Activated naive CD4-positive, alpha-beta T cell (primary cell): Measurements from ENCODE around the gene C17orf67.

Experiments used
- DNase-seq, 4 experiments: peaks; one replicate each; lab custom pipeline; 2025; lab: John Stamatoyannopoulos, UW

C17orf67 gene, protein sequence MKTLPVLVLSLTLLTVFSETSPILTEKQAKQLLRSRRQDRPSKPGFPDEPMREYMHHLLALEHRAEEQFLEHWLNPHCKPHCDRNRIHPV

DNA sequence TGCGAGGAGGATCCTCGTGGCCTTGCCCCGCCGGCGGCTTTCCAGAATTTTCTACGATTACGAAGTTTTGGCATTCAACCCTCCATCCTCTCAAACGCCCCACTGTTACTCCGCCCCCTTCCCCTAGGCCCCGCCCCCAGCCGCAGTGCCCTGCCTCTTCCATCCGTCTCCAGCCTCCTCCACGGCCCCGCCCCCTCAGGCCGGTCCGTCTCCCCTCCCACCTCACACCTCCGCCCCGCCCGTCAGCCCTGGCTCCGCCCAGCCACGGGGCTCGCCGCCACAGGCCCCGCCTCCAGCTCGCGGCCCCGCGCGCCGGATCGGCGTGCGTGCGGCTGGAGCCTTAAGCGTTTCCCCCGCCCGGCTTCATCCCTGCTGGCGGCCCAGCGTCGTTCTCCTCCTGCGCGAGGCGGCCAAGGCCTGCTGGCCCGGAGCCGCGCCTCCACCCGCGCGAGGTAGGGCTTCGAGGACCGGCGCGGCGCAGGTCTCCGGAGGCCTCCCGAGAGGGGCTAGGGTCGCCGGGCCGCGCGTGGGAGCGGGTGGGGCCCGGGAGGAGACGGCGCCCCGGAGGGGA, at the start of gene C17orf67, which contains the start of gene DGKE:
Gene C17orf67, minus strand, starts transcription at position 112 of the 571 bp plus-strand sequence. CDS start 18,110 bp downstream, outside the sequence.
Gene DGKE, plus strand, starts transcription at position 343 of the 571 bp plus-strand sequence. CDS start 645 bp downstream, outside the sequence.
- peak; percentile 84 to 99 (median 96) for DNase-seq

DNA sequence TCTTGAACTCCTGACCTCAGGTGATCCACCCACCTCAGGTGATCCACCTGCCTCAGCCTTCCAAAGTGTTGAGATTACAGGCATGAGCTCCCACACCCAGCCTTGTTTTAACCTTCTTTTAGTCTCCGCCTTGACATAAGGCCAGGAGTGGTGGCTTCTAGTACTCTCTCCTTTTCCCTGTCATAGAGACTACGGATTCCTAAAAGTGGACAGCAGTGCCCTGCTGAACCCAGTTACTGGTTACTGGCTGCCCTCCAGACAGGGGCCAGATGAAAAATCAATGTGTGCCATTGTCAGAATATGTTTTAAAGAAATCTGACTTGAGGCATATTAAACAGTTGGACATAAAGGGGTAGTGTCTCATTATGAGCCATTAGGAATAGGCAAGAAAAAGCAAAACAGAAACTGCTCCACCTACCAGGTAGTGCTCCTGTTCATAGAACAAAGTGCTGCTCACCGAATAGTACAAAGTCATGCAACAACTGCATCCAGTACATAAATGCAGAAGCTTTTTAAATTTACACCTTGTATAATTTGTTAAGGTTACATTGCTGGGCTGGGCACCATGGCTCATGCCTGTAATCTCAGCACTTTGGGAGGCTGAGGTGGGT, 48.1 kb upstream of the C17orf67 start:
- no peak for DNase-seq

DNA sequence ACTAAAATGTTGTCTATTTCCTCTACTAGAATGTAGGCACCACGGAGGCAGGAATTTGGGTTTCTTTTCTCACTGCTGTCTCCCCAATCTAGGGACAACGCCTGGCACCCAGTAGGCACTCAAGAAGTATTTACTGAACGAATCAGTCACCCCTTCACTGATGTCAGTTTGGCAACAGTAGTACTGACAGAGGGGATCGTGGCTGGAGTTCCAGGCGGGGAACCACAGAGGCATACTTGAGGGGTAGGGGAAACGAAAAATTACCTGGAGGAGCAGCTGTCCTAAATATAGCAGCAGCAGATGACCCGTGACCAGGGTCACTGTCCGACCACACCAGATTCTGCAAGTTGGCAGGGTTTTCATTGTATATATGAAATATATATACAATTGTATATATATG, 46.9 kb upstream of the C17orf67 start:
- no peak for DNase-seq

DNA sequence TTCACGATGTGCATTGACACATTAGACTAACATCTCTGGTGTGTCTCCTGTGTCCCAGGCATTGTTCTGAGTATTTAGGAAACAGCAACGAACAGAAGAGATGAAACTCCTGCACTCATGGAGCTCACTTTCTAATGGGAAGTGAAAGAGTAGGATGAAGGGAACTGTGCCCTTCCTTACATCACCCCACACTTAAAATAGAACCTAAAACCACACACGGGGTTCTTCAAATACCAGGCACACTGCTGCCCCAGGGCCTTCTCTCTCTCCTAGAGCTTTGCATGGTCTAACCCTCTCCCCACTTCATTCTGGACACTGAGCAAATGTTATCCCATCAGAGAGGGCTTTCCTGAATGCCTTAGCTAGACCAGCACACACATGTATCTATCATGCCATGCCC, 46.4 kb upstream of the C17orf67 start:
- DNase-seq = no peak

DNA sequence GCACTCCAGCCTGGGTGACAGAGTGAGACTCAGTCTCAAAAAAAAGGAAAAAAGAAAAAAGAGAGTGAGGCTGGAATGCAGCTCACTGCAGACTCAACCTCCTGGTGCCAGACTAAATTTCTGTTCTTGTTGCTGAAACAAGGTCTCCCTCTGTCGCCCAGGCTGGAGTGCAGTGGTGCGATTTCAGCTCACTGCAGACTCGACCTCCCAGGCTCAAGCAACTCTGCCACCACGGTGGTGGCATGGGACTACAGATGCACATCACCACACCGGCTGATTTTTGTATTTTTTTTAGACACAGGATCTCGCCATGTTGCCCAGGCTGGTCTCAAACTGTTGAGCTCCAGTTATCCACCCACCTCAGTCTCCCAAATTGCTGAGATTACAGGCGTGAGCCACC, 45.6 kb upstream of the C17orf67 start:
- no peak for DNase-seq

DNA sequence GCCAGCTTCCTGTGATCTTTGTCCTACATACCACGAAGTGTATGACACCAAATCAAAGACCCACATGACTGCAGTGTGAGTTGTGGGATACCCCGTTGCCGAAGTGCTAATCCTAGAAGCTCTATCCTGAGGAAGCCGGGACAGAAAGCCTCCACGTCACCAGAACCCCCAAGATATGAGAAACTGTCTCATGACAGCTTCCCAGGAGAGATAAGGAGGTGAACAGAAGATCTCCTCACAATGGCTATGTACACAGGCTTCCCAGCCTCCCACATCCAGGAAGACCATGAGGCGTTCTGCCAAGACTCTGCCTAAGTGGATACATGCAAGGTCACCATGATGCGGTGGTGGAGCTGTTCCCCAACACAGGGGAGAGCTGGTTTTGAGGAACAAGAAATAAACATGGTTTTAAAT, 43.1 kb upstream of the C17orf67 start:
- DNase-seq = no peak

DNA sequence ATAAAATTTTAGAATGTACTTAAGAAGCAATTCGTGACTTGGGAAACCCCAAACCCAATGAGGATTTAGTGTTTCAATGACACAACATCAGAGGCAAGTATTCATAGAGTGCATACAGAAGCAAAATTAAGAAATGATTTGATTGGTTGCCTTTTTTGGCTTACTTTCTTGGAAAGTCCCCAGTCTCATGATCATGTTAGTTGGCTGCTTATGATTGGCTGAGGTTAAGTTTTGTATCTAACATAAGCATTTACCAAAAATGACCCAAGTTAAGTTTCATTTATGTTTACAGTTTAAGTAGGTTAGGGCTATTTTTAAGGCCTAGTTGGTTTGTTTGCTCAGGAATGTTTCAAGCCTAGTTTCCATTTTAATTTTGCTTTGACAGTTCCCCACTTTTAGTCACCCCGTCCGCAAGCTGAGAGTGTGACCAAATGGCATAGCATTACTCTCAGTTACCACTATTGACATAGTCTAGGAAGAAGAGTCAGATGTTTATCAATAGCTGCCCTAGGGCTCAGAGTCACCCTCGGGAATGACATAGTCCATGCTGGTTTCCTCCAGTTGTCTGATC, 36.4 kb upstream of the C17orf67 start:
- DNase-seq = no peak

DNA sequence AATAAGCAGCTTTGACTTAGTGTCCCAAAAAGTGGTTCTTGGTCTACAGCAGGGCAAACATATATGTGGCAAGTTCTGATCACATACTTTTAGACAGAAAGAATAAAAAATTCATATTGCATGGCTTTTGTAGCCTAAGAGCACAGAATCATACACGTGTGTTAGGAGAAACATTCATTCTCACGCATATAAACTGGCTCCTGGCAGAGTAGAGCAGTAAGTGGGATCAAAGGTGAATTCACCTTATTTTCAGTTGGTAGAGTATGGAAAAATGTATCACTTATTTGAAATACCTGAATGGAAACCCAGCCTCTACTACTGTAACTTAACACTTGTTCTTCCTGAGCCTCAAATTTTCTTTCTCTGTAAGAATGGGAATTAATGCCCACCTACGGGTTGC, 35.0 kb upstream of the C17orf67 start:
- DNase-seq = no peak

DNA sequence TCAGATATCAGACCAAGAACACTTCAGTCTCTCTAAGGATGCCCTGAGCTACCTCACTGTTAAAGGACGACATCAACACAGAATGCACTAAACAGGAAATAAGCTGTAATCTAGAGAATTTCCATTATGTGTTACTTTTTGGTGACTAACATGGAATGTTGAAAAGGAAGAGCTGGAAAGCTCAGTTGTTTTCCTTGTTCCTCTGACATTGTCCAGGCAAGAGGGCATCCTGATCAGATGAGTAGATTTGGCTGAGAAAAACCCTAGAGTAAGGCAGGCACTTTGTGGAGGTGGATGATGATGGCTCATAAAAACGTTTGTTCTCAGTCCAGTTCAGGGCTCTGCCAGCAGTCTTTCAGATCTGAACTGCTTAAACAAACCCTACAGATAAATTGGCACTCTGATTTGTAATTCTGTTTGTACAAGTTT, 34.2 kb upstream of the C17orf67 start:
- DNase-seq = no peak

DNA sequence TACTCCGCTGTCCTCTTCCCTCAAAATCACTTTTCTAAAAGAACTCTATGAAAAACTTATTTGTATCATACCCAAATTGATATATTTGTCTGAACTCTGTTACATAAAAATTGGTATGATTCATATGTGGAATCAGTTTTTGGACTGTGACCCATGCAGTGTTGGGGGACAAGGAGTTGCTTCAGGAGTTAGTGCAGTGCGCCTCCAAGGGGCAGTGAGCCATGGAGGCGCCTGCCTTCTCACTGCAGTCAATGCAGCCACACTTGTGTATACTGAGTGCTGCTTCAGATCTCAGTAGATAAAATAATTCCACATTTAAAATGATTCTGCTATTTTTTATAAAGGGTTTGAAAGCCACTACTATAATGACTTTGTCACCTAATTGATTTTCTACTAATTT, 32.8 kb upstream of the C17orf67 start:
- no peak for DNase-seq

DNA sequence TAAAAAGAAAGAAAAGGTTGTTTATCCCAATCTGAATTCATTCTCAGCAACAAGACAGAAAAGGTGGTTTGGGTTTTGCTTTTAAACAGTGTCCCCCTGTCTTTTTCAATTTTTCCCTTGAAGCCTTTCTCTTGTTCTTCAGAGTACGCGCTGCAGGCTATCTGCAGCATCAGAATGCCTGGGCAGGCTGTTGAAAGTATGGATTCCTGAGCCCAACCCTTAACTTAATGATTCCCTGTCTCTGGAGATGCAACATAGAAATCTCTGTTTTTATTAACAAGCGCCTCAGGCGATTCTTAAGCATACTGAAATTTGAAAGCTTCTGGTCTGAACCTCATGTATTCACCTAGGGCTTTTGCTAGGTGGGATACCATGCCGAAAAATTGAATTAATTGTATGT, 32.4 kb upstream of the C17orf67 start:
- DNase-seq = no peak

DNA sequence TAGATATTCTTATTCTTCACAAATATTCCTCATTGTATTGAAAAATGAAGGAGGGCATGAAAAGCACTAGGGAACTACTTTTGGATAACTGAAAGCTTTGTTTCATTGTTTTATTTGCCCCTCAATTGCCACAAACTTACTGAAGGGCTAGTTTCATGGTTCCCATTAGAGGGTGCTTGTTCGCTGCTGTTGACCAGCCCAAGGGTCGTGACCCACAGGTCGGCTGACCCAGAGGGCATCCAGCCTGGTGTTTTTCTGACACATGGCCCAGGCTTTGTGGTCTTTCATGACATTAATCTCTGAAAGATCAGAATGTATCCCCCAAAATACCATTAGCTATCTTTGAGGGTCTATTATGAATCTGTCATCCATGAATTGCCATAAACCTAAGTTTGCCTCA, 30.3 kb upstream of the C17orf67 start:
- no peak for DNase-seq

DNA sequence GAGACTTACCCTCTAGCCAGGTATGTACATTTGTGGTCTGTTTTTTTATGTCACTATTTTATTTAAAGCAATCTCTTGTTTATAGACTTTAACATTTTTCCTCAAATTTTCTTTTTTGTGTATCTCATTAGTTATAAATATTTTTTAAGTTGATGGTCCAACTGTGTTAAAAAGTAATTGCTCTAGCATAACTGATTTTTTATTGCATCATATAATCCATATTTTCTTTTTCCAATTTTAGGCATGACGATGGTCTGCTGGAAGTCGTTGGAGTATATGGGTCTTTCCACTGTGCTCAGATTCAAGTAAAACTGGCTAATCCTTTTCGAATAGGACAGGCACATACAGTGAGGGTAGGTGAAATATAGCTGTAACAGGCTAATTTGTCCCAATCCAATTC, 28.2 kb upstream of the C17orf67 start:
- DNase-seq = no peak

DNA sequence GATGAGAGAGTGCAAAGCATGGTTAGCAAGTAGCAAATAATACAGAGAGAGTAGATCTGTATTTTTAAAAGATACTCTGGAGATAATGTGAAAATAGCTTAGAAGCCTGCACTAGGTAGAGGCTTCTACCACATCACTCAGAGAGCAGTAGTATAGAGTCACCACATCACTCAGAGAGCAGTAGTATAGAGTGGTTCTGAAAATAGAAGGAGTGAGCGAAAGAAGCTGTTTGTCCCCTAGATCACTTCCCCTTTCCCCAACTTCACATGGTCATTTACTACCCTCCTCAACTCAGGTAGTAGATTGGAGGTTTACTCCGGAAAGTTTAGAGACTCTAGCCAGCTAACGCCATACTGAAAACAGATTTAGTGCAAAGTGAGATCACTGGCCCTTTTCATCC, 17.3 kb upstream of the C17orf67 start:
- no peak for DNase-seq

DNA sequence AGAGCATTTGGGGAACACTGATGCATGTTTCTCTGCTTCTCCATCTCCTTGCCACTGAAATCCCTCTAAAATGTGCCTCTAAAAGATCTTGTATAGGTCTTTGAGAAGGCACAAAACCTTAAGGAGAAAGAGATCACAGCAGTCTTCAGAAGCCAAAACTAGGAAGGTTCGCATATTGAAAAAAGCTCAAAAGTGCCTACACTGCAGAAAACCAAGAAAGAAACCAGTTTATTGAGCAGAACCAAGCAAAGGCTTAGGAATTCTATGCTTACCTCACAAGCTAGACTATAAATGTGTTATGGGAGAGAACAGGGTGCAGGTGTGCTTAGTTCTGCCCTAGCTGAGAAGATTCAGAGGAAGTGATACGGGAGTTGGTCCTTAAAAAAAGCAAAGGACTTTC, 16.9 kb upstream of the C17orf67 start:
- DNase-seq = no peak

DNA sequence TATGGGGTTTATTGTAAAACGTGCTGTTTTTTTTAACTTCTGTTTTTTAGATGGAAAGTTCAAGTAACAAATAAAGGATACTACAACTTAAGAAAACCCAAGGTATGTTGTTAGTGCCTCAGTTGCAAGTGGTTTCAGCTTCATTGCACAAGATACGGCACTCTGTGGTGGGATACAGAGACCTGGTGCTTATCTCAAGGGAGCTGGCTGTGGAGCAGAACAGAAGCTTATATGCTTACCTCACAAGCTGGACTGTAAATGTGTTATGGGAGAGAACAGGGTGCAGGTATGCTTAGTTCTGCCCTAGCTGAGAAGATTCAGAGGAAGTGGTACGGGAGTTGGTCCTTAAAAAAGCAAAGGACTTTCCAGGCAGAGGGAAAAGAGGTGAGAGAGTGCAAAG, 15.4 kb upstream of the C17orf67 start:
- no peak for DNase-seq

DNA sequence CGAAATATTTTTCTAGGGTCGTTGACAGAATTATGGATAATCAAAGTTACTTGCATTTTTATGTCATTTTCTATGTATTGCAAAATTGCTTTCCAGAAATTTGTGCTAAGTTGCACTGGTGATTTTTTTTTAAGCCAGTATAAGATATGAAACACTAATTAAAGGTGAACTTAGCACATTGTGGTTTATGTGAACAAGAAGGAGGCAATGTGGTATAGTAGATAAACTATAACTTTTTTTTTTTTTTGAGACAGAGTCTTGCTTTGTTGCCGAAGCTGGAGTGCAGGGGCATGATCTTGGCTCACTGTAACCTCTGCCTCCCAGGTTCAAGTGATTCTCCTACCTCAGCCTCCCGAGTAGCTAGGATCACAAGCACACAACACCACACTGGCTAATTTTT, 13.4 kb upstream of the C17orf67 start:
- no peak for DNase-seq

DNA sequence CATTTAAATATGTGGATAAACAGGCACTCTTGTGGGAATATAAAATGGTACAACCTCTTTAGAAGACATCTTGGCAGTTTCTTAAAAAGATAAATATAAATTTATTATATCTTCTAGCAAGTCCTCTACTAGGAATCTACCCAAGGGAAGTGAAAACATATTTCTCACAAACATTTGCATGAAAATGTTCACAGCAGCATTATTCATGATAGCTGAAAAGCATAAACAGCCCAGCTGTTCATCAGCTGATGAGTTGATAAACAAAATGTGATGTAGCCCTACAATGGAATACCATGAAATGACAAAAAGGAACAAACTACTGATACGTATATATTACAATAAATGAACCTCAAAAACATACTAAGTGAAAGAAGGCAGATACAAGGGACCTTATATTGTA, 12.2 kb upstream of the C17orf67 start:
- no peak for DNase-seq

DNA sequence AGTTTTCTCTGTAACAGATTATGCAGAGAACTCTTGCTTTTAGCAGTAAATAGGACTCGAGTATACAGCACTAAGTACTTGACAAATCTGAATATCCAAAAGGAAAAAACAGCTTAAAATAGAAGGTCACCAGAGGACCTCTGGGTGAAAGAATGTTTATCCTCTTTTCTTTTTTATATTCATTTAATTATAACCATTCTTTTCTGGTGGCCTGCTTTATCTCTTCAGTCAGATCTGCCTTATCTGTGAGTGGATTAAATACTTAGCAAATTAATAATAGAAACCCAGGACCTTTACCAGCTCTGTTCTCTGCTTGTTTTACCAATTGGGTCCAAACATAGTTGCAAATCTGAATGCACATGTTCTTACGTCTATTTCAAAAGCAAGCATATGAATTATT, 8.9 kb upstream of the C17orf67 start:
- DNase-seq = no peak

DNA sequence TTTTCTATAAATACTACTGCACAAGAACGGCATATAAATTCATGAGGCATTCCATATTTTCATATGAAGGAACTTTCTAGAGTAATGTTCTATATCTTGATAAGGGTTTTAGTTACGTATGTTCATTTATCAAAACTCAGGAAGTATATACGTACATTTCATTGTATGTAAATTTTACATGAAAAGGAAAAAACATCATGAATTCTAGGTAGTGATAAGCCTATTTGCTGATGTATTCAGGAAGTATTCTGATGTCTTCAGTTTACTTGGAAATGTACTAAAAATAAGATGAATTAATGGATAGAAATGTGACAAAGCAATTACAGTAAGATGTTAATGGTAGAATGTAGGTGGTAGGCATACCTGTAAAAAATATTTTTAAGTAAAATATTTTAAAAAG, 5.0 kb upstream of the C17orf67 start:
- DNase-seq = no peak

DNA sequence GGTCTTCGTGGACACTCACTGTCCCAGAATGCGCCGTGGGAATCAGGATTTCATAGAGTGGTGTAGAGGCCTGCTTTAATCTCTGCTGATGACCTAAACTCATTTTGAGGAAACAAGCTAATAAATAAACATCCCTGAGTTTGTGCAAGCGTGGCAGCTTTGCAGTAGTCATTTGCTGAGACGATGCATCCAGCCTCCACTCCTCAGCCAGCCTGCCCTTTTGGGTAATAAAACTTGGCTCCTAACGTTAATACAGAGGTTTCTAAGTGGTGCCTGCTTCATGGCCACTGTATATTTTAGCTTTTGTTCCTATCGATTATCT, 1.5 kb upstream of the C17orf67 start:
- no peak for DNase-seq

DNA sequence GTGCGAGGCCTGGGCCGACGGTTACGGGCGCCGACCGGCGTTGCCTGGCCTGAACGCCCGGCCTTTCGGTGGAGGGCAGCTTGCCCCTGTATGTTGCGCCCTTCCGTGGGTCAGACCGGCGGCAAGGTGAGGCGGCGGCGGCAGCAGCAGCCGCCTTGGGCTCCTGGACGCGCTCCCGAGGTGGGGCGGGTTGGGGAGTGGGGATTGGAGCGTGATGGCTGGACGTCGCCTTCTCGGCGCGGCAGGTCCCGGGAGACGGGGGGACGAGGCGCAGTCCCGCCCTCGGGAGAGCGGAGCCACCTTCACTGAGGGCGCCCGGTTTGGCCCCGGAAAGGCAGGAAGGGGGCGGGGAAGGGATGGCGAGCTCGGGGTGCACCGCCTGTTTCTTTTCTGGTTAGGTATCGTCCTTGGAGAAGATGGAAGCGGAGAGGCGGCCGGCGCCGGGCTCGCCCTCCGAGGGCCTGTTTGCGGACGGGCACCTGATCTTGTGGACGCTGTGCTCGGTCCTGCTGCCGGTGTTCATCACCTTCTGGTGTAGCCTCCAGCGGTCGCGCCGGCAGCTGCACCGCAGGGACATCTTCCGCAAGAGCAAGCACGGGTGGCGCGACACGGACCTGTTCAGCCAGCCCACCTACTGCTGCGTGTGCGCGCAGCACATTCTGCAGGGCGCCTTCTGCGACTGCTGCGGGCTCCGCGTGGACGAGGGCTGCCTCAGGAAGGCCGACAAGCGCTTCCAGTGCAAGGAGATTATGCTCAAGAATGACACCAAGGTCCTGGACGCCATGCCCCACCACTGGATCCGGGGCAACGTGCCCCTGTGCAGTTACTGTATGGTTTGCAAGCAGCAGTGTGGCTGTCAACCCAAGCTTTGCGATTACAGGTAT, 902 bp upstream of the C17orf67 start:
- peak; percentile 37 to 65 (median 54) for DNase-seq
